GM12874 (cell line): ENCODE results near the gene SLC1A2.

Experiments used
- TF ChIP-seq, protein P1 (sequence below): IDR thresholded peaks from 2 replicates; pipeline ENCODE4 v1.5.1; 2011; ENCODE audit warnings: low read depth, mild to moderate bottlenecking, control low read depth, low read length, moderate library complexity; ENCODE audit not compliant: insufficient read depth

The SLC1A2 gene

DNA sequence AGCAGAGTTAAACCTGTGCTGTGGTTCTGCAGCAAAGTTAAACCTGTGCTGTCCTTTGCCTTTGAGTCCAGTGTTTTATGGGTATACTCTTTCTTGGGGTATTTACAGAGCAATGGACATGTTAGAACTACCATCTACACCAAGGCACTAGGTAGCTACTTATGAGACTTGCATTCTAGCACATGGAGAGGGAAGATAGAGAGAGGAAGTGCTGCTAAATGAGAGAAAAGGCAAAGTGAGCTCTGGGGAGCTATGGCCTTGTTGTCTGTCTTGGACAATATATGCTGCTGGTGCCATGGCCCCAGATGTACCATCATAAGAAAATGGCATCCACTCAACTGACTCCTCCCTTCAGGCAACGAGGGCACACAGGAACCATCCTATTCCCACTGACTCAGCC, 91.5 kb downstream of the SLC1A2 start:
- TF ChIP-seq, protein P1, sequence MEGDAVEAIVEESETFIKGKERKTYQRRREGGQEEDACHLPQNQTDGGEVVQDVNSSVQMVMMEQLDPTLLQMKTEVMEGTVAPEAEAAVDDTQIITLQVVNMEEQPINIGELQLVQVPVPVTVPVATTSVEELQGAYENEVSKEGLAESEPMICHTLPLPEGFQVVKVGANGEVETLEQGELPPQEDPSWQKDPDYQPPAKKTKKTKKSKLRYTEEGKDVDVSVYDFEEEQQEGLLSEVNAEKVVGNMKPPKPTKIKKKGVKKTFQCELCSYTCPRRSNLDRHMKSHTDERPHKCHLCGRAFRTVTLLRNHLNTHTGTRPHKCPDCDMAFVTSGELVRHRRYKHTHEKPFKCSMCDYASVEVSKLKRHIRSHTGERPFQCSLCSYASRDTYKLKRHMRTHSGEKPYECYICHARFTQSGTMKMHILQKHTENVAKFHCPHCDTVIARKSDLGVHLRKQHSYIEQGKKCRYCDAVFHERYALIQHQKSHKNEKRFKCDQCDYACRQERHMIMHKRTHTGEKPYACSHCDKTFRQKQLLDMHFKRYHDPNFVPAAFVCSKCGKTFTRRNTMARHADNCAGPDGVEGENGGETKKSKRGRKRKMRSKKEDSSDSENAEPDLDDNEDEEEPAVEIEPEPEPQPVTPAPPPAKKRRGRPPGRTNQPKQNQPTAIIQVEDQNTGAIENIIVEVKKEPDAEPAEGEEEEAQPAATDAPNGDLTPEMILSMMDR = no peak

DNA sequence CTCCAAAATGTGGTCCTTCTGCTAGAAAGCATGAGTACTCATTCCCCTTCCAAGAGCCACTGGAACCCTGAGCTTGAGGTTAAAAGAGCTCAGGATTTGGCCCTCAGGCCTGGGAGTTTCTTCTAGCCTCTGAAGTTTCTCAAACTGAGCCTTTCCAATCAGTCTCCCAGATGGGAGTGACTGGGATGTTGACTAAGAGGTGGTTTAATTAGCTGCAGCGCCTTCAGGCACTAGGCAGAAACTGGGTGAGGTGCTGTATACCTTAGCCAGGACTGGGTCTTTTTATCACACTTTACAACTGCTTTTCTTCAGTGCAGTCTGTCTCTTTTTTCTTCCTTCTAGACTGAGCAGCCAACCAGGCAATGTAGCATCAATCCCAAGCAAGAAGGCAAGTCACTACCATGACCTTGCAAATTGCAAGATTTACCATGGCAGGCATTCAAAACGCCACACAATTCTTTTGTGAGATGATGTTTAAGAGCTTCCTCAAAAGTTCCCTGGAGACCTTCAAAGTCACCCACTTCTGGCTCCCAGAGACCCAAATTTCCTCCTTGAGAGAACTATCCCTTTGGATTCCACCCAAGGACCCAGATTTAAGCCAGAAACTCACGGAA, 93.0 kb downstream of the SLC1A2 start:
- TF ChIP-seq, protein P1 = no peak

DNA sequence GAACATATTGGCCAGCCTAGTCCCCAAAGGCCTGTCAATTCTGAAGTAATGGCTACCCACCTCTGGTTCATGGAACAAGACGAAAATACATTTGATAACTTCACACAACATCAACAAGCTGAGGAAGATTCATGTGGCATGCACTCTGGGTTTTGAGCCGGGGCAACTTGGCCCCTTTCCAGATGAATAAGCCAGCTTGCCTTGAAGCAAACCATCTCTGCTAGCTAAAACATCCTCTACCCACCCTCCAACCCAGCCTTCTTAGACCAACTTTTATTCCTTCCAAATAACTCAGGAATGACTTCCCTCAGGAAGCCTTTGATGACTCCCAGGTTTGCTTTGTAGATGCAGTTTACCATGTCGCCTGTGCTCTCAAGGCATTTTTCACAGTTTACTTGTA, 94.4 kb downstream of the SLC1A2 start:
- TF ChIP-seq, protein P1 = no peak

DNA sequence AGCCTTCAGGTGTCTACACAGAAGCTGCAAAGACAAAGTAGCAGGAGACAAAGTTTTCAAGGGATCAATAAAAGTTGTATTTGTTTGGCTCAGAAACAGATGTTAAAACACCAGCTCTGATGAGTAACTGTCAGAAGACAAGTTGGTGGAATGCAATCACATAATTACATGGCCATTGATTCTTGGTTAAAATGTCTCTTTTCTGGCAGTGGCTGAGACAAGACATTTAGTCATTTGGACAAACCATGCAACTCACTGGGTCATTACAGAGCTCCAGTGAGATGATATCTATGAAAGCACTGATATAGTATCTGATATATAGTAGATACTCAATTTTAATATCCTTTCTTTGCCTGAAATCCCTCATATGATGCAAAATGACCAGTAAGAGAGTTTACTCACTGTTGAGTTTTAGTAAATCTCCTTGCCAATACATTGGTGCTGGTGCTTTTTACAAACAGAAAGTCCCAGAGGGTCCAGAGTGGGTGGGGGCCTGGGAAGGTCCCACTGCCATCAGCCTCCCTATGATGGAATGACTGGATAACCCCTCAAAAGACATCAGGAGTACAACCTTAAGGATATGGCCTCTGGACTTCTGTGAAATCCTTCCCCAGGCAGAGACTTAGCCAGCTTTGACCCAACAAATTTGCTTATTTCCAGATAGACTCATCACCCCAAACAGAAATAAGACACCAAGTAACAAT, 95.0 kb downstream of the SLC1A2 start:
- TF ChIP-seq, protein P1 = no peak

DNA sequence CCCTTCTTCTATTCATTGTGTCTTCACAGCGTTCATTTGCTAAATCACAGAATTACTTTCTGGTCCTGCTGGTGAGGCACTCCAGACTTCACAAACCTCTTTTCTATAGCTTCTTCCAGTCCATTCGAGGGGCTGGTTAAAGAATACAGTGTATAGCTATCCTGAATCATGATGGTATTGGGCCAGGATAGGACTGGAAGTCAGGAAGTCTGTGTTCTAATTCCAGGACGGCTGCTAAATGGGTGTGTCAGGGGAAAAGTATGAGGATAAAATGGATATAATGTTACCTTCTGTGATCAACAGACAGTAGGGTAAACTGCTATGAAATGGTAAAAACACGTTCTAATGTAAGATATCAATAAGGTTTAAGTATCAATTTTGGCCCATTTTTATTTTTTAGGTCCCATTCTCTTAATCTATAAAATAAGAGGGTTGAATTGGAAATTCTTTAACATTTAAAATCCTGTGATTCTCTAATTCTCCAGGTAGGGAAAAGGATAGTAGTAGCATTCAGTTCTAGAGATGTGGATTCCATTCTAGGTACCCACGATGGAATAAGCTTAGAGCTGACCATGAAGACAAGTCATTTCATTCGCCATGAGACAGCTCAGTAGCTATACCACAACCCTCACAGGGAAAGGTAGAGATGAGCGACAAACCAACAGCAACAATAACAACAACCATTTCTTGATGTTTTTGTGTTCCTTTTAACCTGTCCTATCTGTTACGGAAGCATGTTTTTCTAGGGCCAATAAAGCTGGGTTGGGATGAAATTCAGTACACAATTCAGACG, 96.1 kb downstream of the SLC1A2 start:
- TF ChIP-seq, protein P1 = no peak

DNA sequence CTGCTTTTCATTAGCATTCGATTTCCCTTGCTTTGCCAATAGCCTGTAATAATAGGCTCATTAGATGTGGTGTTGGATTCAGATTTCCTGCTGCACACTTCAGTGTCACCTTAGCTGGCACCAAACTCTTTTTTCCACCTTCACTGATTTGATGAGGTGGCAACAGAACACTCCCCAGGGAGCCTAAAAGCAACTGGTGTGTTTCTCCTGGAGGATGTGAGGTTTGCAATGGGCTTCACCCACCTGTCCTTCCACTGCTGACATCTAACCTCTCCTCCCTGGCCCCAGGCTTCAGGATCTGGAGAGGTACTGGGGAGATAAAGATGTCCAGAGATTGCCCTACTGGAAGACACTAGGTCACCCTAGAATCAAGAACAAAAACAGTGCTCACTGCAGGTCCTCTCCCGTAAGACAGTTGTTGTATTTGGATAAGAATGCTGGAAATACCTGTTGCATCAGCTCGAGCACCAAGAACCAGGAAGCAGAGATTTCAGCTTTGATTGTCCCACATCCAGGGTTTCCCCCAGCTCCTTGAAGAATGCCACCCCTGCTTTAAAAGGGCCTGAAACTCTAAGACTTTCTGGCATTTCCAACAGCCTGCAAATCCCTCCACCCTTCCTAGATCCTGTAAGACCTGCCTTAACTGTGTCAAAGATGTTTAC, 96.9 kb downstream of the SLC1A2 start:
- TF ChIP-seq, protein P1 = no peak
